ENCODE data around the gene CES1. TPM values are rescaled to one million over a fixed set of nuclear protein-coding genes. Genes with fewer than 3 reads are reported as not detected.
"Not testable (repeated sequence)": the region's sequence is repeated elsewhere in the genome, so short reads cannot be mapped to it uniquely, and the experiment has no call there.

Gene CES1
- polyA plus RNA-seq, 1 donor = 27.7 TPM

- no peak for DNase-seq
- H3K27me3 ChIP-seq (ENCODE audit: control insufficient read depth, insufficient read depth, low read length) = no peaks in the 10 kb centered on the region
- no peaks in the 10 kb centered on the region for H3K9me3 ChIP-seq (ENCODE audit: control insufficient read depth, low read depth, low read length)
- no peaks in the 10 kb centered on the region for H3K36me3 ChIP-seq (ENCODE audit: control insufficient read depth, insufficient read depth, low read length)
- H3K27ac ChIP-seq (ENCODE audit: low read length) = no peak overlapping the region
- H3K4me3 ChIP-seq (ENCODE audit: low read length) = no peak overlapping the region
- H3K4me1 ChIP-seq (ENCODE audit: control insufficient read depth, insufficient read depth, low read length) = no peaks in the 10 kb centered on the region
- 100% methylated on average over 1 of the region's 7 CpGs for WGBS (ENCODE audit: insufficient coverage, low lambda C conversion rate)
Observed at GRCh38 chr16:55834049-55834448, 1.2 kb upstream of the CES1 start.

GRCh38 chr16:55832425-55832772 is 497 bp downstream of the CES1 start:
- no peaks in the 10 kb centered on the region for H3K9me3 ChIP-seq (ENCODE audit: control insufficient read depth, low read depth, low read length)
- H3K4me3 ChIP-seq (ENCODE audit: low read length) = peak overlapping the region; percentile 21
- 69% methylated on average over 3 of the region's 17 CpGs for WGBS (ENCODE audit: insufficient coverage, low lambda C conversion rate)
- H3K27me3 ChIP-seq (ENCODE audit: control insufficient read depth, insufficient read depth, low read length) = no peaks in the 10 kb centered on the region
- DNase-seq = peak in 1 of 2 donors; percentile 5
- no peaks in the 10 kb centered on the region for H3K36me3 ChIP-seq (ENCODE audit: control insufficient read depth, insufficient read depth, low read length)
- no peak overlapping the region for H3K27ac ChIP-seq (ENCODE audit: low read length)
- no peaks in the 10 kb centered on the region for H3K4me1 ChIP-seq (ENCODE audit: control insufficient read depth, insufficient read depth, low read length)

- DNase-seq = no peak
- H3K27me3 ChIP-seq (ENCODE audit: control insufficient read depth, insufficient read depth, low read length) = no peaks in the 10 kb centered on the region
- no peak overlapping the region for H3K27ac ChIP-seq (ENCODE audit: low read length)
- no peaks in the 10 kb centered on the region for H3K9me3 ChIP-seq (ENCODE audit: control insufficient read depth, low read depth, low read length)
- no peaks in the 10 kb centered on the region for H3K36me3 ChIP-seq (ENCODE audit: control insufficient read depth, insufficient read depth, low read length)
- WGBS (ENCODE audit: insufficient coverage, low lambda C conversion rate) = 80% methylated on average over 1 of the region's 6 CpGs
- H3K4me3 ChIP-seq (ENCODE audit: low read length) = no peak overlapping the region
- H3K4me1 ChIP-seq (ENCODE audit: control insufficient read depth, insufficient read depth, low read length) = no peaks in the 10 kb centered on the region
Observed at GRCh38 chr16:55830658-55831294, 2.1 kb downstream of the CES1 start.

- not testable (repeated sequence) for H3K27me3 ChIP-seq (ENCODE audit: control insufficient read depth, insufficient read depth, low read length); H3K36me3 ChIP-seq (ENCODE audit: control insufficient read depth, insufficient read depth, low read length); H3K9me3 ChIP-seq (ENCODE audit: control insufficient read depth, low read depth, low read length); H3K4me1 ChIP-seq (ENCODE audit: control insufficient read depth, insufficient read depth, low read length); H3K27ac ChIP-seq (ENCODE audit: low read length); DNase-seq; H3K4me3 ChIP-seq (ENCODE audit: low read length)
- 93% methylated on average over 2 of the region's 3 CpGs for WGBS (ENCODE audit: insufficient coverage, low lambda C conversion rate)
Observed at GRCh38 chr16:55829232-55829631, 3.7 kb downstream of the CES1 start.

GRCh38 chr16:55828680-55829079 is 4.2 kb downstream of the CES1 start:
- no CpG with 5 or more reads among the region's 10 CpGs for WGBS (ENCODE audit: insufficient coverage, low lambda C conversion rate)
- Histone ChIP-seq H3K4me3 (ENCODE audit: low read length) (no peak overlapping the region), H3K27me3 (ENCODE audit: control insufficient read depth, insufficient read depth, low read length) (no peaks in the 10 kb centered on the region), H3K4me1 (ENCODE audit: control insufficient read depth, insufficient read depth, low read length) (no peaks in the 10 kb centered on the region), H3K36me3 (ENCODE audit: control insufficient read depth, insufficient read depth, low read length) (no peaks in the 10 kb centered on the region), H3K9me3 (ENCODE audit: control insufficient read depth, low read depth, low read length) (no peaks in the 10 kb centered on the region), H3K27ac (ENCODE audit: low read length) (no peak overlapping the region)
- DNase-seq = no peak

GRCh38 chr16:55825115-55825728 is 7.7 kb downstream of the CES1 start:
- no peak for DNase-seq
- no peak overlapping the region for H3K27ac ChIP-seq (ENCODE audit: low read length)
- H3K4me1 ChIP-seq (ENCODE audit: control insufficient read depth, insufficient read depth, low read length) = no peaks in the 10 kb centered on the region
- no peaks in the 10 kb centered on the region for H3K27me3 ChIP-seq (ENCODE audit: control insufficient read depth, insufficient read depth, low read length)
- H3K4me3 ChIP-seq (ENCODE audit: low read length) = no peak overlapping the region
- no peaks in the 10 kb centered on the region for H3K9me3 ChIP-seq (ENCODE audit: control insufficient read depth, low read depth, low read length)
- WGBS (ENCODE audit: insufficient coverage, low lambda C conversion rate) = no CpG with 5 or more reads among the region's 6 CpGs
- no peaks in the 10 kb centered on the region for H3K36me3 ChIP-seq (ENCODE audit: control insufficient read depth, insufficient read depth, low read length)

- H3K27me3 ChIP-seq (ENCODE audit: control insufficient read depth, insufficient read depth, low read length) = no peaks in the 10 kb centered on the region
- WGBS (ENCODE audit: insufficient coverage, low lambda C conversion rate) = no CpG with 5 or more reads among the region's 4 CpGs
- H3K4me3 ChIP-seq (ENCODE audit: low read length) = no peak overlapping the region
- H3K4me1 ChIP-seq (ENCODE audit: control insufficient read depth, insufficient read depth, low read length) = no peaks in the 10 kb centered on the region
- H3K27ac ChIP-seq (ENCODE audit: low read length) = no peak overlapping the region
- H3K36me3 ChIP-seq (ENCODE audit: control insufficient read depth, insufficient read depth, low read length) = no peaks in the 10 kb centered on the region
- no peak for DNase-seq
- no peaks in the 10 kb centered on the region for H3K9me3 ChIP-seq (ENCODE audit: control insufficient read depth, low read depth, low read length)
Observed at GRCh38 chr16:55824473-55825000, 8.4 kb downstream of the CES1 start.

- no peak overlapping the region for H3K4me3 ChIP-seq (ENCODE audit: low read length)
- WGBS (ENCODE audit: insufficient coverage, low lambda C conversion rate) = no CpG with 5 or more reads among the region's 3 CpGs
- H3K27ac ChIP-seq (ENCODE audit: low read length) = no peak overlapping the region
- no peaks in the 10 kb centered on the region for H3K36me3 ChIP-seq (ENCODE audit: control insufficient read depth, insufficient read depth, low read length)
- DNase-seq = no peak
- H3K4me1 ChIP-seq (ENCODE audit: control insufficient read depth, insufficient read depth, low read length) = no peaks in the 10 kb centered on the region
- no peaks in the 10 kb centered on the region for H3K27me3 ChIP-seq (ENCODE audit: control insufficient read depth, insufficient read depth, low read length)
- H3K9me3 ChIP-seq (ENCODE audit: control insufficient read depth, low read depth, low read length) = no peaks in the 10 kb centered on the region
Observed at GRCh38 chr16:55822280-55822810, 10.6 kb downstream of the CES1 start.

- WGBS (ENCODE audit: insufficient coverage, low lambda C conversion rate) = no CpG with 5 or more reads among the region's 4 CpGs
- DNase-seq = no peak
- no peak overlapping the region for H3K27ac ChIP-seq (ENCODE audit: low read length)
- H3K4me1 ChIP-seq (ENCODE audit: control insufficient read depth, insufficient read depth, low read length) = no peaks in the 10 kb centered on the region
- H3K36me3 ChIP-seq (ENCODE audit: control insufficient read depth, insufficient read depth, low read length) = no peaks in the 10 kb centered on the region
- no peaks in the 10 kb centered on the region for H3K27me3 ChIP-seq (ENCODE audit: control insufficient read depth, insufficient read depth, low read length)
- no peak overlapping the region for H3K4me3 ChIP-seq (ENCODE audit: low read length)
- H3K9me3 ChIP-seq (ENCODE audit: control insufficient read depth, low read depth, low read length) = no peaks in the 10 kb centered on the region
Observed at GRCh38 chr16:55821210-55821609, 11.7 kb downstream of the CES1 start.

GRCh38 chr16:55820615-55821014 is 12.3 kb downstream of the CES1 start:
- WGBS (ENCODE audit: insufficient coverage, low lambda C conversion rate) = no CpG with 5 or more reads among the region's 3 CpGs
- H3K27ac ChIP-seq (ENCODE audit: low read length) = no peak overlapping the region
- H3K4me3 ChIP-seq (ENCODE audit: low read length) = no peak overlapping the region
- H3K9me3 ChIP-seq (ENCODE audit: control insufficient read depth, low read depth, low read length) = no peaks in the 10 kb centered on the region
- no peaks in the 10 kb centered on the region for H3K4me1 ChIP-seq (ENCODE audit: control insufficient read depth, insufficient read depth, low read length)
- DNase-seq = no peak
- no peaks in the 10 kb centered on the region for H3K27me3 ChIP-seq (ENCODE audit: control insufficient read depth, insufficient read depth, low read length)
- no peaks in the 10 kb centered on the region for H3K36me3 ChIP-seq (ENCODE audit: control insufficient read depth, insufficient read depth, low read length)

All from large intestine (tissue), 3 donors.